ENCODE data around the gene SKOR1. TPM values are rescaled to one million over a fixed set of nuclear protein-coding genes. Genes with fewer than 3 reads are reported as not detected.

Gene SKOR1
- polyA plus RNA-seq, 1 of the 3 experiments (the other 2 are of a cell fraction): 0.26 TPM

- H3K27me3 ChIP-seq (ENCODE audit: insufficient read depth): no peaks in the 10 kb centered on the region
- ChIA-PET POLR2A (no interaction called here), CTCF (interaction anchor here (1.4 kb wide), 1 partner anchor 20 kb away, joined by 5 read pairs; no protein-coding TSS in a partner anchor)
- no peaks in the 10 kb centered on the region for H4K20me1 ChIP-seq (ENCODE audit: insufficient read depth)
- no peak overlapping the region for H3K4me3 ChIP-seq (ENCODE audit: low read depth in 2 of 2, low read length in 1 of 2)
- H3K36me3 ChIP-seq (replicated peaks in 1 of 2; ENCODE audit: control insufficient read depth in 1 of 2, insufficient read depth in 2 of 2, low read length in 1 of 2): no peaks in the 10 kb centered on the region
- 93% methylated on average over 5 of the region's 7 CpGs for WGBS (ENCODE audit: low lambda C conversion rate)
- TF ChIP-seq, protein P1, sequence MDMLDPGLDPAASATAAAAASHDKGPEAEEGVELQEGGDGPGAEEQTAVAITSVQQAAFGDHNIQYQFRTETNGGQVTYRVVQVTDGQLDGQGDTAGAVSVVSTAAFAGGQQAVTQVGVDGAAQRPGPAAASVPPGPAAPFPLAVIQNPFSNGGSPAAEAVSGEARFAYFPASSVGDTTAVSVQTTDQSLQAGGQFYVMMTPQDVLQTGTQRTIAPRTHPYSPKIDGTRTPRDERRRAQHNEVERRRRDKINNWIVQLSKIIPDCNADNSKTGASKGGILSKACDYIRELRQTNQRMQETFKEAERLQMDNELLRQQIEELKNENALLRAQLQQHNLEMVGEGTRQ (IDR thresholded peaks at IDR 0.05; ENCODE audit: borderline replicate concordance, low read depth, low read length): no peak
- TF ChIP-seq FOXJ3 (CRISPR knock-in tag; IDR thresholded peaks at IDR 0.05) (no peak), ZBTB33 (IDR thresholded peaks at IDR 0.05; ENCODE audit: borderline replicate concordance, low read depth) (no peak), EZH2phosphoT487 (IDR thresholded peaks at IDR 0.05; ENCODE audit: borderline replicate concordance, low read depth) (no peak), SMC3 (IDR thresholded peaks at IDR 0.05; ENCODE audit: low read depth, low read length) (no peak), RCOR1 (IDR thresholded peaks at IDR 0.05; ENCODE audit: low read length) (no peak), NFIC (IDR thresholded peaks at IDR 0.05; ENCODE audit: borderline replicate concordance) (no peak), CTCF (IDR thresholded peaks at IDR 0.05) (no peak), REST (IDR thresholded peaks at IDR 0.05; ENCODE audit: low read depth, low read length) (no peak), USF1 (IDR thresholded peaks at IDR 0.05; ENCODE audit: borderline replicate concordance, low read depth) (no peak), MXI1 (IDR thresholded peaks at IDR 0.05; ENCODE audit: low read depth, low read length) (no peak), ELF1 (IDR thresholded peaks at IDR 0.05) (no peak), POLR2AphosphoS5 (IDR thresholded peaks at IDR 0.05; ENCODE audit: low read depth, low read length) (no peak), GABPA (IDR thresholded peaks at IDR 0.05; ENCODE audit: low read depth) (no peak), FOSL2 (IDR thresholded peaks at IDR 0.05; ENCODE audit: borderline replicate concordance, low read depth) (no peak), TEAD4 (IDR thresholded peaks at IDR 0.05; ENCODE audit: borderline replicate concordance, insufficient read depth) (no peak), GATA2 (CRISPR knock-in tag; IDR thresholded peaks at IDR 0.05) (no peak)
- TF ChIP-seq, protein P2, sequence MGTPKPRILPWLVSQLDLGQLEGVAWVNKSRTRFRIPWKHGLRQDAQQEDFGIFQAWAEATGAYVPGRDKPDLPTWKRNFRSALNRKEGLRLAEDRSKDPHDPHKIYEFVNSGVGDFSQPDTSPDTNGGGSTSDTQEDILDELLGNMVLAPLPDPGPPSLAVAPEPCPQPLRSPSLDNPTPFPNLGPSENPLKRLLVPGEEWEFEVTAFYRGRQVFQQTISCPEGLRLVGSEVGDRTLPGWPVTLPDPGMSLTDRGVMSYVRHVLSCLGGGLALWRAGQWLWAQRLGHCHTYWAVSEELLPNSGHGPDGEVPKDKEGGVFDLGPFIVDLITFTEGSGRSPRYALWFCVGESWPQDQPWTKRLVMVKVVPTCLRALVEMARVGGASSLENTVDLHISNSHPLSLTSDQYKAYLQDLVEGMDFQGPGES (IDR thresholded peaks at IDR 0.05; ENCODE audit: low read depth, low read length): no peak
- H2AFZ ChIP-seq (ENCODE audit: low read depth): no peak overlapping the region
- H3K4me1 ChIP-seq (ENCODE audit: control insufficient read depth in 1 of 2, insufficient read depth in 2 of 2, low read depth in 1 of 2, low read length in 1 of 2): peaks cover 0 to 12% of the 10 kb centered on the region in 2 experiments; a peak in 2 of 4 replicates
- H3K27ac ChIP-seq (ENCODE audit: low read depth in 2 of 2, low read length in 1 of 2): no peak overlapping the region
- H3K9me3 ChIP-seq: no peaks in the 10 kb centered on the region
- no peaks in the 10 kb centered on the region for H3K9me2 ChIP-seq
- no peak overlapping the region for H3K9ac ChIP-seq
- H3F3A ChIP-seq (replicated peaks; ENCODE audit: insufficient read depth): peaks cover 8% of the 10 kb centered on the region
- no peaks in the 10 kb centered on the region for H3K79me2 ChIP-seq (ENCODE audit: insufficient read depth)
- no peak for DNase-seq
- no peak overlapping the region for H3K4me2 ChIP-seq
Observed at GRCh38 chr15:67843571-67844387, 18.5 kb downstream of the SKOR1 start.
